WTC11 (cell line): ENCODE results near the gene IL7R. TPM values are rescaled to one million over a fixed set of nuclear protein-coding genes. Genes with fewer than 3 reads are reported as not detected.

Source experiments
- ATAC-seq: fragments of 200-7000 bp; cut with Tn5 transposase; 2 replicates; pipeline ENCODE4 v1.10.0; 2021; ENCODE audit warnings: mild to moderate bottlenecking, moderate library complexity
- Bru-seq: library from RNA; stranded (reverse); fragments of 400-500 nt; gene quantifications from one replicate; lab custom pipeline; 2021; lab: Mats Ljungman, UMichigan
- CTCF ChIA-PET: fragments of 300-600 bp; sonication (Branson Sonifier 250); formaldehyde crosslinking; loops from one replicate; lab custom pipeline; 2021; ENCODE audit warnings: antibody characterized with exemption; lab: Charles Lee
- POLR2A ChIA-PET: fragments of 350-600 bp; sonication (Branson Sonifier 250); formaldehyde crosslinking; loops from one replicate; lab custom pipeline; 2021; ENCODE audit warnings: antibody characterized with exemption; lab: Charles Lee
- DNase-seq: peaks from one replicate; pipeline ENCODE4 v3.0.0; 2021; ENCODE audit warnings: low spot score
- H3K27ac Mint-ChIP-seq: 2 replicates; pipeline ENCODE4 v1.8.0; 2021; ENCODE audit warnings: mixed read lengths
- H3K27me3 Mint-ChIP-seq: 2 replicates; pipeline ENCODE4 v1.8.0; 2021; ENCODE audit warnings: low read depth, mild to moderate bottlenecking, moderate library complexity, mixed read lengths
- H3K36me3 Mint-ChIP-seq: 2 replicates; pipeline ENCODE4 v1.8.0; 2021; ENCODE audit warnings: mixed read lengths
- H3K4me1 Mint-ChIP-seq: 2 replicates; pipeline ENCODE4 v1.8.0; 2022; ENCODE audit warnings: mixed read lengths
- H3K4me3 Mint-ChIP-seq: 2 replicates; pipeline ENCODE4 v1.8.0; 2021; ENCODE audit warnings: mild to moderate bottlenecking, moderate library complexity, mixed read lengths
- H3K9me3 Mint-ChIP-seq: 2 replicates; pipeline ENCODE4 v1.8.0; 2021; ENCODE audit warnings: mixed read lengths
- ESRRA ChIP-seq: sonication (generic); formaldehyde crosslinking; IDR thresholded peaks from 2 replicates; pipeline ENCODE4 v1.8.1; 2022; ENCODE audit warnings: mild to moderate bottlenecking, missing genetic modification reagents, borderline replicate concordance
- FOXP1 ChIP-seq: sonication (generic); formaldehyde crosslinking; IDR thresholded peaks from 2 replicates; pipeline ENCODE4 v1.8.0; 2022; ENCODE audit warnings: missing genetic modification reagents, mild to moderate bottlenecking, moderate library complexity, borderline replicate concordance
- NFATC4 ChIP-seq: fragments of 250-450 bp; sonication (Bioruptor Pico); IDR thresholded peaks from 2 replicates; pipeline ENCODE4 v1.9.0; 2021; ENCODE audit warnings: mild to moderate bottlenecking
- RORB ChIP-seq: fragments of 250-450 bp; sonication (Bioruptor Pico); IDR thresholded peaks from 2 replicates; pipeline ENCODE4 v1.9.0; 2021; ENCODE audit warnings: mild to moderate bottlenecking
- TEAD1 ChIP-seq: sonication (generic); formaldehyde crosslinking; IDR thresholded peaks from 2 replicates; pipeline ENCODE4 v1.8.0; 2022; ENCODE audit warnings: mild to moderate bottlenecking, missing genetic modification reagents
- ZNF232 ChIP-seq: sonication (generic); formaldehyde crosslinking; IDR thresholded peaks from 2 replicates; pipeline ENCODE4 v1.8.0; 2022; ENCODE audit warnings: mild to moderate bottlenecking, missing genetic modification reagents
- ZNF396 ChIP-seq: fragments of 250-450 bp; sonication (Bioruptor Pico); IDR thresholded peaks from 2 replicates; pipeline ENCODE4 v1.8.0; 2021; ENCODE audit warnings: mild to moderate bottlenecking, moderate library complexity, borderline replicate concordance
- ZNF416 ChIP-seq: fragments of 250-450 bp; sonication (Bioruptor Pico); IDR thresholded peaks from 2 replicates; pipeline ENCODE4 v1.9.0; 2021; ENCODE audit warnings: mild to moderate bottlenecking, inconsistent platforms
- long read RNA-seq, 3 experiments: library from RNA in 1 of 3; library from capped mRNA in 1 of 3; library from polyadenylated mRNA in 1 of 3; unstranded in 2 of 3; stranded (forward) in 1 of 3; transcript quantifications; one replicate each; pipeline ENCODE4 v2.0.0, GENCODE V29; 2021
- total RNA-seq: library from RNA; stranded (reverse); gene quantifications from 3 replicates; pipeline ENCODE4 v1.2.3, GENCODE V29; 2021
- TF ChIP-seq, protein P1 (sequence below): fragments of 250-450 bp; sonication (Bioruptor Pico); IDR thresholded peaks from 2 replicates; pipeline ENCODE4 v1.8.0; 2021; ENCODE audit warnings: mild to moderate bottlenecking
- TF ChIP-seq, protein P2 (sequence below): sonication (generic); formaldehyde crosslinking; IDR thresholded peaks from 2 replicates; pipeline ENCODE4 v1.8.0; 2022; ENCODE audit warnings: mild to moderate bottlenecking, missing genetic modification reagents
- TF ChIP-seq, protein P3 (sequence below): sonication (generic); formaldehyde crosslinking; IDR thresholded peaks from 2 replicates; pipeline ENCODE4 v1.8.1; 2023; ENCODE audit warnings: mild to moderate bottlenecking, missing genetic modification reagents, moderate library complexity
- TF ChIP-seq, protein P4 (sequence below): sonication (generic); formaldehyde crosslinking; IDR thresholded peaks from 2 replicates; pipeline ENCODE4 v1.8.1; 2023; ENCODE audit warnings: mild to moderate bottlenecking, missing genetic modification reagents
- TF ChIP-seq, protein P5 (sequence below): sonication (generic); formaldehyde crosslinking; IDR thresholded peaks from 2 replicates; pipeline ENCODE4 v1.8.0; 2023; ENCODE audit warnings: missing genetic modification reagents, mild to moderate bottlenecking, borderline replicate concordance
- TF ChIP-seq, protein P6 (sequence below): sonication (generic); formaldehyde crosslinking; IDR thresholded peaks from 2 replicates; pipeline ENCODE4 v1.8.0; 2022; ENCODE audit warnings: missing genetic modification reagents
- TF ChIP-seq, protein P7 (sequence below): sonication (generic); formaldehyde crosslinking; conservative IDR thresholded peaks from 2 replicates; pipeline ENCODE4 v1.8.1; 2023; ENCODE audit warnings: mild to moderate bottlenecking, low read depth, missing genetic modification reagents, moderate library complexity

IL7R gene, protein sequence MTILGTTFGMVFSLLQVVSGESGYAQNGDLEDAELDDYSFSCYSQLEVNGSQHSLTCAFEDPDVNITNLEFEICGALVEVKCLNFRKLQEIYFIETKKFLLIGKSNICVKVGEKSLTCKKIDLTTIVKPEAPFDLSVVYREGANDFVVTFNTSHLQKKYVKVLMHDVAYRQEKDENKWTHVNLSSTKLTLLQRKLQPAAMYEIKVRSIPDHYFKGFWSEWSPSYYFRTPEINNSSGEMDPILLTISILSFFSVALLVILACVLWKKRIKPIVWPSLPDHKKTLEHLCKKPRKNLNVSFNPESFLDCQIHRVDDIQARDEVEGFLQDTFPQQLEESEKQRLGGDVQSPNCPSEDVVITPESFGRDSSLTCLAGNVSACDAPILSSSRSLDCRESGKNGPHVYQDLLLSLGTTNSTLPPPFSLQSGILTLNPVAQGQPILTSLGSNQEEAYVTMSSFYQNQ
- total RNA-seq (0.57 to 1.1 TPM (median 0.62 TPM) in 3 replicates), Bru-seq, nascent RNA (not detected)
- long read RNA-seq, experiment 1, result 0 reads
- long read RNA-seq, experiment 2, result 0 reads
- long read RNA-seq, experiment 3, result 0 reads

DNA sequence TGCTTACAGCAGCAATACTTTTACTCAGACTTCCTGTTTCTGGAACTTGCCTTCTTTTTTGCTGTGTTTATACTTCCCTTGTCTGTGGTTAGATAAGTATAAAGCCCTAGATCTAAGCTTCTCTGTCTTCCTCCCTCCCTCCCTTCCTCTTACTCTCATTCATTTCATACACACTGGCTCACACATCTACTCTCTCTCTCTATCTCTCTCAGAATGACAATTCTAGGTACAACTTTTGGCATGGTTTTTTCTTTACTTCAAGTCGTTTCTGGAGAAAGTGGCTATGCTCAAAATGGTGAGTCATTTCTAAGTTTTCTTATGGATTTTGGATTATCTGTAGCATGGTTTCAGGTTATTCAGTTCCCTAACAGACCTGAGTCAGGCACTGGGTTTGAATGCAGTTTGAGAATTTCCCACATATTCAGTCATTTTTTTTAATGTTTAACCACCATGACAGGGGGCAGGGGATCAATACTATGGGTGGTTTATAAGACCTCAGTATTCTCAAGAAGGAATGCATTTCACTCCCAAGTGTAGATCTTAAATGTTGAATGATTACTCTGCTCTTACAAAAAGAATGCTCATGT lies at the start of gene IL7R:
Gene IL7R (plus strand): TSS at position 127 of the 587 bp plus-strand sequence. CDS start 87 bp downstream, at position 214.
- no peak for ATAC-seq
- H3K36me3 Mint-ChIP-seq, result no peaks in the 10 kb centered on the region

More for the DNA sequence above, at the start of gene IL7R:
- no peak for DNase-seq
- Mint-ChIP-seq H3K9me3 (peaks cover 7% of the 10 kb centered on the region; the same call in 1 of the 2 replicates), H3K27ac (no peak within 1 kb of the TSS), H3K4me3 (no peak within 1 kb of the TSS), H3K4me1 (peaks cover 37% of the 10 kb centered on the region), H3K27me3 (no peaks in the 10 kb centered on the region)
- no peak for TF ChIP-seq FOXP1 (CRISPR knock-in tag)
- no peak for TF ChIP-seq TEAD1
- TF ChIP-seq, protein P1, sequence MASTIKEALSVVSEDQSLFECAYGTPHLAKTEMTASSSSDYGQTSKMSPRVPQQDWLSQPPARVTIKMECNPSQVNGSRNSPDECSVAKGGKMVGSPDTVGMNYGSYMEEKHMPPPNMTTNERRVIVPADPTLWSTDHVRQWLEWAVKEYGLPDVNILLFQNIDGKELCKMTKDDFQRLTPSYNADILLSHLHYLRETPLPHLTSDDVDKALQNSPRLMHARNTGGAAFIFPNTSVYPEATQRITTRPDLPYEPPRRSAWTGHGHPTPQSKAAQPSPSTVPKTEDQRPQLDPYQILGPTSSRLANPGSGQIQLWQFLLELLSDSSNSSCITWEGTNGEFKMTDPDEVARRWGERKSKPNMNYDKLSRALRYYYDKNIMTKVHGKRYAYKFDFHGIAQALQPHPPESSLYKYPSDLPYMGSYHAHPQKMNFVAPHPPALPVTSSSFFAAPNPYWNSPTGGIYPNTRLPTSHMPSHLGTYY (CRISPR knock-in tag), result no peak
- TF ChIP-seq, protein P2, sequence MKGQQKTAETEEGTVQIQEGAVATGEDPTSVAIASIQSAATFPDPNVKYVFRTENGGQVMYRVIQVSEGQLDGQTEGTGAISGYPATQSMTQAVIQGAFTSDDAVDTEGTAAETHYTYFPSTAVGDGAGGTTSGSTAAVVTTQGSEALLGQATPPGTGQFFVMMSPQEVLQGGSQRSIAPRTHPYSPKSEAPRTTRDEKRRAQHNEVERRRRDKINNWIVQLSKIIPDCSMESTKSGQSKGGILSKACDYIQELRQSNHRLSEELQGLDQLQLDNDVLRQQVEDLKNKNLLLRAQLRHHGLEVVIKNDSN, result no peak
- TF ChIP-seq ZNF396 (CRISPR knock-in tag), result no peak
- TF ChIP-seq, protein P3, sequence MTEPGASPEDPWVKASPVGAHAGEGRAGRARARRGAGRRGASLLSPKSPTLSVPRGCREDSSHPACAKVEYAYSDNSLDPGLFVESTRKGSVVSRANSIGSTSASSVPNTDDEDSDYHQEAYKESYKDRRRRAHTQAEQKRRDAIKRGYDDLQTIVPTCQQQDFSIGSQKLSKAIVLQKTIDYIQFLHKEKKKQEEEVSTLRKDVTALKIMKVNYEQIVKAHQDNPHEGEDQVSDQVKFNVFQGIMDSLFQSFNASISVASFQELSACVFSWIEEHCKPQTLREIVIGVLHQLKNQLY, result no peak
- TF ChIP-seq RORB (CRISPR knock-in tag), result no peak
- no peak for TF ChIP-seq ZNF232 (CRISPR knock-in tag)
- TF ChIP-seq, protein P4, sequence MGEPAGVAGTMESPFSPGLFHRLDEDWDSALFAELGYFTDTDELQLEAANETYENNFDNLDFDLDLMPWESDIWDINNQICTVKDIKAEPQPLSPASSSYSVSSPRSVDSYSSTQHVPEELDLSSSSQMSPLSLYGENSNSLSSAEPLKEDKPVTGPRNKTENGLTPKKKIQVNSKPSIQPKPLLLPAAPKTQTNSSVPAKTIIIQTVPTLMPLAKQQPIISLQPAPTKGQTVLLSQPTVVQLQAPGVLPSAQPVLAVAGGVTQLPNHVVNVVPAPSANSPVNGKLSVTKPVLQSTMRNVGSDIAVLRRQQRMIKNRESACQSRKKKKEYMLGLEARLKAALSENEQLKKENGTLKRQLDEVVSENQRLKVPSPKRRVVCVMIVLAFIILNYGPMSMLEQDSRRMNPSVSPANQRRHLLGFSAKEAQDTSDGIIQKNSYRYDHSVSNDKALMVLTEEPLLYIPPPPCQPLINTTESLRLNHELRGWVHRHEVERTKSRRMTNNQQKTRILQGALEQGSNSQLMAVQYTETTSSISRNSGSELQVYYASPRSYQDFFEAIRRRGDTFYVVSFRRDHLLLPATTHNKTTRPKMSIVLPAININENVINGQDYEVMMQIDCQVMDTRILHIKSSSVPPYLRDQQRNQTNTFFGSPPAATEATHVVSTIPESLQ (CRISPR knock-in tag), result no peak
- TF ChIP-seq ZNF416 (CRISPR knock-in tag), result no peak
- TF ChIP-seq, protein P5, sequence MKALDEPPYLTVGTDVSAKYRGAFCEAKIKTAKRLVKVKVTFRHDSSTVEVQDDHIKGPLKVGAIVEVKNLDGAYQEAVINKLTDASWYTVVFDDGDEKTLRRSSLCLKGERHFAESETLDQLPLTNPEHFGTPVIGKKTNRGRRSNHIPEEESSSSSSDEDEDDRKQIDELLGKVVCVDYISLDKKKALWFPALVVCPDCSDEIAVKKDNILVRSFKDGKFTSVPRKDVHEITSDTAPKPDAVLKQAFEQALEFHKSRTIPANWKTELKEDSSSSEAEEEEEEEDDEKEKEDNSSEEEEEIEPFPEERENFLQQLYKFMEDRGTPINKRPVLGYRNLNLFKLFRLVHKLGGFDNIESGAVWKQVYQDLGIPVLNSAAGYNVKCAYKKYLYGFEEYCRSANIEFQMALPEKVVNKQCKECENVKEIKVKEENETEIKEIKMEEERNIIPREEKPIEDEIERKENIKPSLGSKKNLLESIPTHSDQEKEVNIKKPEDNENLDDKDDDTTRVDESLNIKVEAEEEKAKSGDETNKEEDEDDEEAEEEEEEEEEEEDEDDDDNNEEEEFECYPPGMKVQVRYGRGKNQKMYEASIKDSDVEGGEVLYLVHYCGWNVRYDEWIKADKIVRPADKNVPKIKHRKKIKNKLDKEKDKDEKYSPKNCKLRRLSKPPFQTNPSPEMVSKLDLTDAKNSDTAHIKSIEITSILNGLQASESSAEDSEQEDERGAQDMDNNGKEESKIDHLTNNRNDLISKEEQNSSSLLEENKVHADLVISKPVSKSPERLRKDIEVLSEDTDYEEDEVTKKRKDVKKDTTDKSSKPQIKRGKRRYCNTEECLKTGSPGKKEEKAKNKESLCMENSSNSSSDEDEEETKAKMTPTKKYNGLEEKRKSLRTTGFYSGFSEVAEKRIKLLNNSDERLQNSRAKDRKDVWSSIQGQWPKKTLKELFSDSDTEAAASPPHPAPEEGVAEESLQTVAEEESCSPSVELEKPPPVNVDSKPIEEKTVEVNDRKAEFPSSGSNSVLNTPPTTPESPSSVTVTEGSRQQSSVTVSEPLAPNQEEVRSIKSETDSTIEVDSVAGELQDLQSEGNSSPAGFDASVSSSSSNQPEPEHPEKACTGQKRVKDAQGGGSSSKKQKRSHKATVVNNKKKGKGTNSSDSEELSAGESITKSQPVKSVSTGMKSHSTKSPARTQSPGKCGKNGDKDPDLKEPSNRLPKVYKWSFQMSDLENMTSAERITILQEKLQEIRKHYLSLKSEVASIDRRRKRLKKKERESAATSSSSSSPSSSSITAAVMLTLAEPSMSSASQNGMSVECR (CRISPR knock-in tag), result no peak
- TF ChIP-seq ESRRA (CRISPR knock-in tag), result no peak
- no peak for TF ChIP-seq NFATC4 (CRISPR knock-in tag)
- TF ChIP-seq, protein P6, sequence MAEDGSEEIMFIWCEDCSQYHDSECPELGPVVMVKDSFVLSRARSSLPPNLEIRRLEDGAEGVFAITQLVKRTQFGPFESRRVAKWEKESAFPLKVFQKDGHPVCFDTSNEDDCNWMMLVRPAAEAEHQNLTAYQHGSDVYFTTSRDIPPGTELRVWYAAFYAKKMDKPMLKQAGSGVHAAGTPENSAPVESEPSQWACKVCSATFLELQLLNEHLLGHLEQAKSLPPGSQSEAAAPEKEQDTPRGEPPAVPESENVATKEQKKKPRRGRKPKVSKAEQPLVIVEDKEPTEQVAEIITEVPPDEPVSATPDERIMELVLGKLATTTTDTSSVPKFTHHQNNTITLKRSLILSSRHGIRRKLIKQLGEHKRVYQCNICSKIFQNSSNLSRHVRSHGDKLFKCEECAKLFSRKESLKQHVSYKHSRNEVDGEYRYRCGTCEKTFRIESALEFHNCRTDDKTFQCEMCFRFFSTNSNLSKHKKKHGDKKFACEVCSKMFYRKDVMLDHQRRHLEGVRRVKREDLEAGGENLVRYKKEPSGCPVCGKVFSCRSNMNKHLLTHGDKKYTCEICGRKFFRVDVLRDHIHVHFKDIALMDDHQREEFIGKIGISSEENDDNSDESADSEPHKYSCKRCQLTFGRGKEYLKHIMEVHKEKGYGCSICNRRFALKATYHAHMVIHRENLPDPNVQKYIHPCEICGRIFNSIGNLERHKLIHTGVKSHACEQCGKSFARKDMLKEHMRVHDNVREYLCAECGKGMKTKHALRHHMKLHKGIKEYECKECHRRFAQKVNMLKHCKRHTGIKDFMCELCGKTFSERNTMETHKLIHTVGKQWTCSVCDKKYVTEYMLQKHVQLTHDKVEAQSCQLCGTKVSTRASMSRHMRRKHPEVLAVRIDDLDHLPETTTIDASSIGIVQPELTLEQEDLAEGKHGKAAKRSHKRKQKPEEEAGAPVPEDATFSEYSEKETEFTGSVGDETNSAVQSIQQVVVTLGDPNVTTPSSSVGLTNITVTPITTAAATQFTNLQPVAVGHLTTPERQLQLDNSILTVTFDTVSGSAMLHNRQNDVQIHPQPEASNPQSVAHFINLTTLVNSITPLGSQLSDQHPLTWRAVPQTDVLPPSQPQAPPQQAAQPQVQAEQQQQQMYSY (CRISPR knock-in tag), result no peak
- TF ChIP-seq, protein P7, sequence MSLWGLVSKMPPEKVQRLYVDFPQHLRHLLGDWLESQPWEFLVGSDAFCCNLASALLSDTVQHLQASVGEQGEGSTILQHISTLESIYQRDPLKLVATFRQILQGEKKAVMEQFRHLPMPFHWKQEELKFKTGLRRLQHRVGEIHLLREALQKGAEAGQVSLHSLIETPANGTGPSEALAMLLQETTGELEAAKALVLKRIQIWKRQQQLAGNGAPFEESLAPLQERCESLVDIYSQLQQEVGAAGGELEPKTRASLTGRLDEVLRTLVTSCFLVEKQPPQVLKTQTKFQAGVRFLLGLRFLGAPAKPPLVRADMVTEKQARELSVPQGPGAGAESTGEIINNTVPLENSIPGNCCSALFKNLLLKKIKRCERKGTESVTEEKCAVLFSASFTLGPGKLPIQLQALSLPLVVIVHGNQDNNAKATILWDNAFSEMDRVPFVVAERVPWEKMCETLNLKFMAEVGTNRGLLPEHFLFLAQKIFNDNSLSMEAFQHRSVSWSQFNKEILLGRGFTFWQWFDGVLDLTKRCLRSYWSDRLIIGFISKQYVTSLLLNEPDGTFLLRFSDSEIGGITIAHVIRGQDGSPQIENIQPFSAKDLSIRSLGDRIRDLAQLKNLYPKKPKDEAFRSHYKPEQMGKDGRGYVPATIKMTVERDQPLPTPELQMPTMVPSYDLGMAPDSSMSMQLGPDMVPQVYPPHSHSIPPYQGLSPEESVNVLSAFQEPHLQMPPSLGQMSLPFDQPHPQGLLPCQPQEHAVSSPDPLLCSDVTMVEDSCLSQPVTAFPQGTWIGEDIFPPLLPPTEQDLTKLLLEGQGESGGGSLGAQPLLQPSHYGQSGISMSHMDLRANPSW (CRISPR knock-in tag), result no peak
- ChIA-PET POLR2A (no interaction called here), CTCF (no interaction called here)
